Measurements from ENCODE around the gene TECPR1. TPM values are rescaled to one million over a fixed set of nuclear protein-coding genes. Genes with fewer than 3 reads are reported as not detected.

The TECPR1 gene
- total RNA-seq, 1 experiment from 2014 or later = 11.5 TPM

DNA sequence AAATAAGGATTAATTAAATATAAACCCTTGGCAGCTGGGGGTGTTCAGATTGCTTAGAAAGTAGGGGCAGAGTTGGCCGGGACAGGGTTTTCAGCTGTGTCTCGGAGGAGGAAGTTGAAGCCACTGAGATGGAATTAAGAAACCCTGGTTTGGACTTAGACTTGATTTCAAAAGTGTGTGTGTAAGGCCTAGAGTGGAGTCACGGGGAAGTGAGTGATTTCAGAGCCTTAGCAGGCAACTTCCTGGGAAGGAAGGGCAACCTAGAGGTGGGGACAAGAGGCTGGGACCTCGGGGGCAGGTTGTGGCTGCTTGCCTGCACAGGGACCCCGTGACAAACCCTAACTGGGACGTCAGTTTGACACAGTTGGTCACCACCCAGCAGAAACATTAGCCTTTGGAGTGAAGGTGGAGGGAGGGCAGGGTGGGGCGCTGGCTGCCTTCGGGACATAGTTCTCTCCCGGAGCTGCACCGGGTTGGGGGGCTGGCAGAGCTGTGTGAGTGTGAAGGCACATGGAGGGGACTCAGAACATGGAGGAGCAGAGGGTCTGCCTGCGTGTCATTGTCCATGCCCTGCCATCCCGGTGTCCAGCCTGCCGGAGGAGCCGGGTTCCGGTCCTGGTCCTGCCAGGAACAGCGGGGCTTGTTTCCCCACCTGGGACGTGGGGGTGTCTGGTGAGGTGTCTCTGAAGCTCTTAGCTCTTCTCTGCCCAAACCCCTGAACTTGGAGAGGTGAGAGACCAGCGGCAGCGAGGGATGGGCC, 31.3 kb upstream of the TECPR1 start:
- DNase-seq (peak; percentile 55), ATAC-seq (no peak)
- no peaks in the 10 kb centered on the region for H3K27me3 ChIP-seq (ENCODE audit: low read length)
- ChIA-PET POLR2A (ENCODE audit: unreplicated experiment) (no interaction called here), CTCF (no interaction called here)
- no peaks in the 10 kb centered on the region; the same call in 1 of the 2 replicates for H3K36me3 ChIP-seq (ENCODE audit: low read depth, low read length)
- no peak overlapping the region for H2AFZ ChIP-seq (ENCODE audit: low read length)
- H3K4me3 ChIP-seq (ENCODE audit: low read length) = peak overlapping the region; percentile 97
- H3K79me2 ChIP-seq (ENCODE audit: low read length) = peaks cover 66% of the 10 kb centered on the region
- H3K9me2 ChIP-seq (replicated peaks; ENCODE audit: low read length) = no peaks in the 10 kb centered on the region
- no peaks in the 10 kb centered on the region for H3K9me3 ChIP-seq (ENCODE audit: low read length)
- intact Hi-C loops (cut with micrococcal nuclease) = loop anchor here (5.0 kb wide), 1 partner anchor 134 kb away; no protein-coding TSS in a partner anchor
- H3F3A ChIP-seq (ENCODE audit: low read length, unreplicated experiment) = no peaks in the 10 kb centered on the region
- TF ChIP-seq EZH2 (IDR thresholded peaks at IDR 0.05; ENCODE audit: low read length, unreplicated experiment) = no peak
- H3K9ac ChIP-seq (ENCODE audit: low read length) = peak overlapping the region; percentile 97
- peaks cover 47% of the 10 kb centered on the region for H3K4me1 ChIP-seq (ENCODE audit: insufficient read depth, low read length)
- no TSS peak for BruUV-seq (replicated peaks)
- H3K4me2 ChIP-seq (ENCODE audit: low read length) = peak overlapping the region; percentile 100
- peaks cover 9% of the 10 kb centered on the region for H4K20me1 ChIP-seq (ENCODE audit: low read length)
- H3K27ac ChIP-seq (ENCODE audit: low read length) = peak overlapping the region; percentile 84

- 0 out of 2 replicates have a peak overlapping the region, but pooled peaks have one; percentile 23 for H2AFZ ChIP-seq (ENCODE audit: low read length)
- TSS peak; percentile 72 for BruUV-seq (replicated peaks)
- no peaks in the 10 kb centered on the region for H3K36me3 ChIP-seq (ENCODE audit: low read depth, low read length)
- DNase-seq = peak; percentile 28
- peak overlapping the region; percentile 100 for H3K4me2 ChIP-seq (ENCODE audit: low read length)
- H3K79me2 ChIP-seq (ENCODE audit: low read length) = peaks cover 60% of the 10 kb centered on the region
- H3K4me3 ChIP-seq (ENCODE audit: low read length) = peak overlapping the region; percentile 97
- peak overlapping the region; percentile 97 for H3K9ac ChIP-seq (ENCODE audit: low read length)
- H3K27me3 ChIP-seq (ENCODE audit: low read length) = no peaks in the 10 kb centered on the region
- POLR2A ChIA-PET (ENCODE audit: unreplicated experiment) = no interaction called here
- no peaks in the 10 kb centered on the region for H3K9me3 ChIP-seq (ENCODE audit: low read length)
- H3K27ac ChIP-seq (ENCODE audit: low read length) = peak overlapping the region; percentile 84
- ATAC-seq = no peak
- H3F3A ChIP-seq (ENCODE audit: low read length, unreplicated experiment) = no peaks in the 10 kb centered on the region
- CTCF ChIA-PET = no interaction called here
- TF ChIP-seq EZH2phosphoT487 (IDR thresholded peaks at IDR 0.05; ENCODE audit: borderline replicate concordance, low read length) (no peak), CTCF (conservative IDR thresholded peaks at IDR 0.05; ENCODE audit: low read depth, low read length) (no peak), EZH2 (IDR thresholded peaks at IDR 0.05; ENCODE audit: low read length, unreplicated experiment) (no peak)
- H4K20me1 ChIP-seq (ENCODE audit: low read length) = peaks cover 9% of the 10 kb centered on the region
- no peaks in the 10 kb centered on the region for H3K9me2 ChIP-seq (replicated peaks; ENCODE audit: low read length)
- intact Hi-C loops (cut with micrococcal nuclease) = loop anchor here (5.0 kb wide), 1 partner anchor 135 kb away; no protein-coding TSS in a partner anchor
- peaks cover 47% of the 10 kb centered on the region for H3K4me1 ChIP-seq (ENCODE audit: insufficient read depth, low read length)
Measured at GRCh38 chr7:98282703-98283102, 30.7 kb upstream of the TECPR1 start.

GRCh38 chr7:98281757-98282606, 29.9 kb upstream of the TECPR1 start:
- ATAC-seq = peak; percentile 1
- ChIA-PET POLR2A (ENCODE audit: unreplicated experiment) (no interaction called here), CTCF (no interaction called here)
- H2AFZ ChIP-seq (ENCODE audit: low read length) = 0 out of 2 replicates have a peak overlapping the region, but pooled peaks have one; percentile 23
- peaks cover 40% of the 10 kb centered on the region for H3K4me1 ChIP-seq (ENCODE audit: insufficient read depth, low read length)
- H3K36me3 ChIP-seq (ENCODE audit: low read depth, low read length) = no peaks in the 10 kb centered on the region
- DNase-seq = no peak
- peak overlapping the region; percentile 97 for H3K9ac ChIP-seq (ENCODE audit: low read length)
- peaks cover 9% of the 10 kb centered on the region for H4K20me1 ChIP-seq (ENCODE audit: low read length)
- no peaks in the 10 kb centered on the region for H3K9me2 ChIP-seq (replicated peaks; ENCODE audit: low read length)
- no peaks in the 10 kb centered on the region for H3K9me3 ChIP-seq (ENCODE audit: low read length)
- H3K27ac ChIP-seq (ENCODE audit: low read length) = peak overlapping the region; percentile 84
- H3K4me2 ChIP-seq (ENCODE audit: low read length) = peak overlapping the region; percentile 100
- TF ChIP-seq EZH2 (IDR thresholded peaks at IDR 0.05; ENCODE audit: low read length, unreplicated experiment) (no peak), CTCF (conservative IDR thresholded peaks at IDR 0.05; ENCODE audit: low read depth, low read length) (no peak), EZH2phosphoT487 (IDR thresholded peaks at IDR 0.05; ENCODE audit: borderline replicate concordance, low read length) (no peak)
- peaks cover 53% of the 10 kb centered on the region for H3K79me2 ChIP-seq (ENCODE audit: low read length)
- BruUV-seq (replicated peaks) = no TSS peak
- no peaks in the 10 kb centered on the region for H3F3A ChIP-seq (ENCODE audit: low read length, unreplicated experiment)
- H3K27me3 ChIP-seq (ENCODE audit: low read length) = no peaks in the 10 kb centered on the region
- H3K4me3 ChIP-seq (ENCODE audit: low read length) = peak overlapping the region; percentile 97
- intact Hi-C loops (cut with micrococcal nuclease) = loop anchor here (2.0 to 5.0 kb wide), 2 partner anchors 31 to 135 kb away; no protein-coding TSS in a partner anchor

Data from PC-3 (cell line).